ENCODE data around the gene INPP5A.

- TF ChIP-seq CTCF (IDR thresholded peaks at IDR 0.05 in 2 of 3, conservative IDR thresholded peaks at IDR 0.05 in 1 of 3; ENCODE audit: borderline replicate concordance in 1 of 3, insufficient read depth in 1 of 3, low read depth in 2 of 3, low read length in 2 of 3) (no peak), POLR2A (IDR thresholded peaks at IDR 0.05; ENCODE audit: borderline replicate concordance, extremely low read depth, insufficient read depth, insufficient read length) (no peak), POLR2AphosphoS5 (IDR thresholded peaks at IDR 0.05; ENCODE audit: low read depth, low read length) (no peak), EZH2 (IDR thresholded peaks at IDR 0.05) (no peak), ATF3 (IDR thresholded peaks at IDR 0.05) (no peak), SIN3A (IDR thresholded peaks at IDR 0.05; ENCODE audit: low read depth) (no peak), SP1 (IDR thresholded peaks at IDR 0.05; ENCODE audit: low read depth) (no peak), REST (IDR thresholded peaks at IDR 0.05; ENCODE audit: low read depth) (no peak), JUND (IDR thresholded peaks at IDR 0.05) (no peak), SRF (IDR thresholded peaks at IDR 0.05; ENCODE audit: low read depth) (no peak)
Observed at GRCh38 chr10:132802048-132802447, 264.5 kb downstream of the INPP5A start.
